K562 (cell line): ENCODE measurements around the gene NOX5.

Source experiments
- SP1 ChIP-seq: sonication (generic); formaldehyde crosslinking; IDR thresholded peaks from 2 replicates; pipeline ENCODE4 v1.8.1; 2022; ENCODE audit warnings: mild to moderate bottlenecking, missing genetic modification reagents
- ZNF121 ChIP-seq: sonication (generic); formaldehyde crosslinking; conservative IDR thresholded peaks from 2 replicates; pipeline ENCODE4 v1.8.0; 2022; ENCODE audit warnings: missing genetic modification reagents

GRCh38 chr15:68985361-68985891 lies 29.1 kb upstream of the NOX5 start:
- TF ChIP-seq SP1 (CRISPR knock-in tag), result no peak
- no peak for TF ChIP-seq ZNF121 (CRISPR knock-in tag)
